Bronchial epithelial cell (primary cell): Measurements from ENCODE around the gene CNTNAP2. TPM values are rescaled to one million over a fixed set of nuclear protein-coding genes. Genes with fewer than 3 reads are reported as not detected.

Experiments
- DNase-seq: peaks from one replicate; pipeline ENCODE4 v3.0.0-alpha.2; 2010; ENCODE audit warnings: low read depth
- FAIRE-seq: peaks from 2 replicates; lab custom pipeline; 2011; peaks lifted over from hg19 to GRCh38; lab: Jason Lieb, UNC
- H3K27me3 ChIP-seq: 2 replicates; pipeline ENCODE4 v1.5.1; 2011; ENCODE audit warnings: low read length; ENCODE audit not compliant: control insufficient read depth, insufficient read depth
- H3K36me3 ChIP-seq: 2 replicates; pipeline ENCODE4 v1.5.1; 2011; ENCODE audit warnings: low read length; ENCODE audit not compliant: control insufficient read depth, insufficient read depth
- H3K4me3 ChIP-seq: 2 replicates; pipeline ENCODE4 v1.5.1; 2011; ENCODE audit warnings: mild to moderate bottlenecking, low read depth, low read length, control low read depth
- total RNA-seq: library from RNA; depleted of rRNA; stranded (reverse); fragments of >200 nt; gene quantifications from 2 replicates; pipeline ENCODE4 v1.2.1, GENCODE V29; 2014
- TF ChIP-seq, protein P1 (sequence below): IDR thresholded peaks from 2 replicates; pipeline ENCODE4 v1.5.1; 2011; ENCODE audit warnings: mild to moderate bottlenecking, moderate library complexity, low read length, control low read depth, inconsistent platforms; ENCODE audit not compliant: insufficient read depth, severe bottlenecking

The CNTNAP2 gene
- total RNA-seq, 1 donor from 2014 or later: 0.26 TPM

DNA sequence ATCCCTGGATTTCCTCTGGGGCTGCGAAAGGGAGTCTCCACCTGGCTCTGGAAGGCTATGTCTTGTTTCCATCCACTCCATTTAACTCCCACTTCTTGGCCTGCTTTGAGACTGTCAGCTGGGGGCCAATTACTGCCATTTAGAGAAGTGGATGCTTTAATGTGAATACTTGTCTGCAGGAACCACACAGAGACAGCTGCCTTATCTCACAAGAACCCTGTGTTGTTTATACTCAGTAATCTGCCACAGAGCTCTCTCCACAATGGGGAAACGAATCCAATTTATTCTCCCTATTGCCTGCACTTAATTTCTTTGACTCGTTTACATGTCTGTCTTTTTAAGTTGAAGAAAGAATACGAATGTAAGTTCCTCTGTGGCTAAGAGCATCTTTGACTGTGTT is 1687.0 kb downstream of the CNTNAP2 start:
- FAIRE-seq: no peak
- H3K4me3 ChIP-seq: no peak overlapping the region
- no peaks in the 10 kb centered on the region for H3K36me3 ChIP-seq

DNA sequence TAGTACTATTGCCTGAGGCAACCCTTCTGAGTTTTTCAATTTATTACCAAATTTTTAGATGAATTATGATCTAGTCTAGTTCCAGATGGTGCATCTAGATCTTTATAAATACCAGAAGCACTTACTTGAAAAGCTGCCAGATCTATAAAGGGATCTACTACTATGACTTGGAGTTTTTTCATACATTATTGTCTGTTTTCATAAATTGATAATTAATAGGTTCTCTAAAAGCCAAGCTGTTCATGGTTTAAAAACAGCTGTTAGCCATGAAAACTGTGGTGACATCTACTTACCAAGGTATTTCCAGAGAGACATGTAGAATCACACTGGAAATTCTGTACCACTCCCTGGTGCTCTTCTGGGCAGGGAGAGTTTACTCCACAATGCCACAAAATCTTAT is 1687.4 kb downstream of the CNTNAP2 start:
- TF ChIP-seq, protein P1, sequence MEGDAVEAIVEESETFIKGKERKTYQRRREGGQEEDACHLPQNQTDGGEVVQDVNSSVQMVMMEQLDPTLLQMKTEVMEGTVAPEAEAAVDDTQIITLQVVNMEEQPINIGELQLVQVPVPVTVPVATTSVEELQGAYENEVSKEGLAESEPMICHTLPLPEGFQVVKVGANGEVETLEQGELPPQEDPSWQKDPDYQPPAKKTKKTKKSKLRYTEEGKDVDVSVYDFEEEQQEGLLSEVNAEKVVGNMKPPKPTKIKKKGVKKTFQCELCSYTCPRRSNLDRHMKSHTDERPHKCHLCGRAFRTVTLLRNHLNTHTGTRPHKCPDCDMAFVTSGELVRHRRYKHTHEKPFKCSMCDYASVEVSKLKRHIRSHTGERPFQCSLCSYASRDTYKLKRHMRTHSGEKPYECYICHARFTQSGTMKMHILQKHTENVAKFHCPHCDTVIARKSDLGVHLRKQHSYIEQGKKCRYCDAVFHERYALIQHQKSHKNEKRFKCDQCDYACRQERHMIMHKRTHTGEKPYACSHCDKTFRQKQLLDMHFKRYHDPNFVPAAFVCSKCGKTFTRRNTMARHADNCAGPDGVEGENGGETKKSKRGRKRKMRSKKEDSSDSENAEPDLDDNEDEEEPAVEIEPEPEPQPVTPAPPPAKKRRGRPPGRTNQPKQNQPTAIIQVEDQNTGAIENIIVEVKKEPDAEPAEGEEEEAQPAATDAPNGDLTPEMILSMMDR: no peak
- DNase-seq: no peak
- H3K4me3 ChIP-seq: no peak overlapping the region

More for the DNA sequence above, 1687.0 kb downstream of the CNTNAP2 start:
- DNase-seq: no peak
- TF ChIP-seq, protein P1: no peak
- H3K27me3 ChIP-seq: no peaks in the 10 kb centered on the region

GRCh38 chr7:147805996-147806576 is 1689.5 kb downstream of the CNTNAP2 start:
- Histone ChIP-seq H3K36me3 (no peaks in the 10 kb centered on the region), H3K4me3 (no peak overlapping the region), H3K27me3 (no peaks in the 10 kb centered on the region)
- TF ChIP-seq, protein P1: no peak
- no peak for FAIRE-seq
- no peak for DNase-seq

More for the DNA sequence above, 1687.4 kb downstream of the CNTNAP2 start:
- FAIRE-seq: no peak
- Histone ChIP-seq H3K36me3 (no peaks in the 10 kb centered on the region), H3K27me3 (no peaks in the 10 kb centered on the region)

- no peak overlapping the region for H3K4me3 ChIP-seq
- no peak for FAIRE-seq
- TF ChIP-seq, protein P1: no peak
- no peaks in the 10 kb centered on the region for H3K36me3 ChIP-seq
- no peak for DNase-seq
- H3K27me3 ChIP-seq: no peaks in the 10 kb centered on the region
Observed at GRCh38 chr7:147809786-147810185, 1693.2 kb downstream of the CNTNAP2 start.

DNA sequence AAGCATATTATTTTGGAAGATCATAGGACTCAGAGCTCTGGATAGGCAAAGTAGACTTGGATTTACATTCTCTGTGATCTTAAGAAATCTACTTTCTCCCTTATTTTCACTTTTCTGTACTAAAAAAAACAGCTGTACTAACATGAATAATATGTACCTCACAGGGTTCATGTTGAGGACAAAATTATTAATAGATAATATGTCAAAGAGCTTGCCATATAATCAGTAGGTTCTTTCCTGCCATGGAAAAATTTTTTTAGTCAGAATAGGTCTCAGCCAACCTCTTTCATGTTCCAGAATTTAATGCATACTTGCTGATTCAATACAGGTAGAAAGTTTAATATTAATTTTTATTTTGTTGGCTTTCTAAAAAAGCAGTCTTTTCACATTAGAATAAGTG is 1693.7 kb downstream of the CNTNAP2 start:
- FAIRE-seq (no peak), DNase-seq (no peak)
- H3K36me3 ChIP-seq: no peaks in the 10 kb centered on the region
- H3K4me3 ChIP-seq: no peak overlapping the region
- TF ChIP-seq, protein P1: no peak
- no peaks in the 10 kb centered on the region for H3K27me3 ChIP-seq

DNA sequence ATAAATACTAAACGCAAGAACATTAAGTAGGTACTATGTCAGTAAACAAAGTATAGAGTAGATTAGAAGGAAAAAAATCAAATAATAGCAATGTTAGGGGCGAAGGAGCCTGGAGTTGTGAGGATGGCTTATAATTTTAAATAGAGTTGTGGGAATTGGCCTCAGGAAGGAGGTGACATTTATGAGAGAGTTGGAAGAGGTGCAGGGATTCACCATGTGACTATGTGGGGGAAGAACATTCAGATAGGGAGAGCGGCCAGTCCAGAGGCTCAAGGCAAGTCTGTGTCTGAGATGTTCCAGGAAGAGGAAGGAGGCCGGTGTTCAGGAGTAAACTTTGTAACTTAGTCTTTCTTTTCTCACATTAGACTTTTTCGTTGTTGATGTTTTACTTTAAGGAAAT is 1695.3 kb downstream of the CNTNAP2 start:
- H3K27me3 ChIP-seq: no peaks in the 10 kb centered on the region
- TF ChIP-seq, protein P1: no peak
- FAIRE-seq: no peak
- no peak for DNase-seq
- H3K4me3 ChIP-seq: no peak overlapping the region
- H3K36me3 ChIP-seq: no peaks in the 10 kb centered on the region
